Cerebellar nuclear complex (tissue), 1 donor: ENCODE results near the gene EPC2.
"Not testable (repeated sequence)": the region's sequence is repeated elsewhere in the genome, so short reads cannot be mapped to it uniquely, and the experiment has no call there.

ENCODE experiments used
- DNase-seq, 2 experiments: peaks; one replicate each; lab custom pipeline; 2025; lab: John Stamatoyannopoulos, UW

Gene EPC2

GRCh38 chr2:148674063-148675020 is 29.8 kb downstream of the EPC2 start:
- no peak for DNase-seq

GRCh38 chr2:148675708-148676107 is 31.2 kb downstream of the EPC2 start:
- no peak for DNase-seq

- DNase-seq = not testable (repeated sequence)
Observed at GRCh38 chr2:148678302-148679179, 34.0 kb downstream of the EPC2 start.

- no peak for DNase-seq
Observed at GRCh38 chr2:148680462-148680861, 35.9 kb downstream of the EPC2 start.

- no peak for DNase-seq
Observed at GRCh38 chr2:148681443-148681842, 36.9 kb downstream of the EPC2 start.

- not testable (repeated sequence) for DNase-seq
Observed at GRCh38 chr2:148681862-148682261, 37.3 kb downstream of the EPC2 start.

GRCh38 chr2:148684507-148684906 is 40.0 kb downstream of the EPC2 start:
- no peak for DNase-seq

GRCh38 chr2:148687543-148687942 is 43.0 kb downstream of the EPC2 start:
- DNase-seq = no peak

- not testable (repeated sequence) for DNase-seq
Observed at GRCh38 chr2:148688011-148688410, 43.5 kb downstream of the EPC2 start.

- DNase-seq = no peak
Observed at GRCh38 chr2:148696985-148697384, 52.4 kb downstream of the EPC2 start.

GRCh38 chr2:148699830-148700229 is 55.3 kb downstream of the EPC2 start:
- DNase-seq = no peak

GRCh38 chr2:148701039-148701438 is 56.5 kb downstream of the EPC2 start:
- no peak for DNase-seq

GRCh38 chr2:148701877-148702276 is 57.3 kb downstream of the EPC2 start:
- DNase-seq = no peak

GRCh38 chr2:148702475-148702874 is 57.9 kb downstream of the EPC2 start:
- no peak for DNase-seq

- DNase-seq = no peak
Observed at GRCh38 chr2:148704247-148704646, 59.7 kb downstream of the EPC2 start.

- DNase-seq = no peak
Observed at GRCh38 chr2:148716378-148716920, 71.9 kb downstream of the EPC2 start.

- DNase-seq = no peak
Observed at GRCh38 chr2:148718039-148718438, 73.5 kb downstream of the EPC2 start.

- DNase-seq = no peak
Observed at GRCh38 chr2:148719195-148719749, 74.7 kb downstream of the EPC2 start.

GRCh38 chr2:148719941-148720436 is 75.4 kb downstream of the EPC2 start:
- DNase-seq = no peak

- DNase-seq = no peak
Observed at GRCh38 chr2:148720501-148721001, 76.0 kb downstream of the EPC2 start.

GRCh38 chr2:148721520-148721931 is 77.0 kb downstream of the EPC2 start:
- no peak for DNase-seq
